Measurements from ENCODE around the gene CFAP74.

CFAP74 gene

GRCh38 chr1:2021550-2021949 is 18.0 kb upstream of the CFAP74 start:
- DNase-seq (ENCODE audit: low read depth), result no peak

GRCh38 chr1:2020310-2020655 is 16.7 kb upstream of the CFAP74 start:
- no peak for DNase-seq (ENCODE audit: low read depth)

- no peak for DNase-seq (ENCODE audit: low read depth)
Measured at GRCh38 chr1:2019571-2020309, 16.2 kb upstream of the CFAP74 start.

GRCh38 chr1:2019172-2019543 is 15.6 kb upstream of the CFAP74 start, which contains the start of gene GABRD:
GABRD (plus strand) TSS chr1:2019345; CDS start chr1:2019424, 79 bp downstream.
- DNase-seq (ENCODE audit: low read depth), result no peak

- DNase-seq (ENCODE audit: low read depth), result no peak
Measured at GRCh38 chr1:2018217-2019171, 14.9 kb upstream of the CFAP74 start.

- DNase-seq (ENCODE audit: low read depth), result no peak
Measured at GRCh38 chr1:2016123-2016522, 12.5 kb upstream of the CFAP74 start.

GRCh38 chr1:2014741-2015735 is 11.5 kb upstream of the CFAP74 start:
- DNase-seq (ENCODE audit: low read depth), result no peak

- DNase-seq (ENCODE audit: low read depth), result no peak
Measured at GRCh38 chr1:2014181-2014580, 10.6 kb upstream of the CFAP74 start.

- no peak for DNase-seq (ENCODE audit: low read depth)
Measured at GRCh38 chr1:2009101-2010053, 5.8 kb upstream of the CFAP74 start.

- DNase-seq (ENCODE audit: low read depth), result no peak
Measured at GRCh38 chr1:2004856-2005255, 1.3 kb upstream of the CFAP74 start.

GRCh38 chr1:2001773-2002411 is 1.7 kb downstream of the CFAP74 start:
- no peak for DNase-seq (ENCODE audit: low read depth)

GRCh38 chr1:2000850-2001249 is 2.7 kb downstream of the CFAP74 start:
- no peak for DNase-seq (ENCODE audit: low read depth)

- no peak for DNase-seq (ENCODE audit: low read depth)
Measured at GRCh38 chr1:2000432-2000831, 3.2 kb downstream of the CFAP74 start.

- DNase-seq (ENCODE audit: low read depth), result no peak
Measured at GRCh38 chr1:1997576-1997975, 6.0 kb downstream of the CFAP74 start.

- DNase-seq (ENCODE audit: low read depth), result no peak
Measured at GRCh38 chr1:1996207-1996651, 7.4 kb downstream of the CFAP74 start.

GRCh38 chr1:1994536-1994935 is 9.1 kb downstream of the CFAP74 start:
- no peak for DNase-seq (ENCODE audit: low read depth)

GRCh38 chr1:1990222-1990621 is 13.4 kb downstream of the CFAP74 start:
- DNase-seq (ENCODE audit: low read depth), result peak; percentile 4

GRCh38 chr1:1989789-1990188 is 13.8 kb downstream of the CFAP74 start:
- peak; percentile 35 for DNase-seq (ENCODE audit: low read depth)

- no peak for DNase-seq (ENCODE audit: low read depth)
Measured at GRCh38 chr1:1989102-1989542, 14.5 kb downstream of the CFAP74 start.

All from EH (cell line).